GM12874 (cell line): ENCODE measurements around the gene PROM1.

Experiments used
- TF ChIP-seq, protein P1 (sequence below): IDR thresholded peaks from 2 replicates; pipeline ENCODE4 v1.5.1; 2011; ENCODE audit warnings: low read depth, mild to moderate bottlenecking, control low read depth, low read length, moderate library complexity; ENCODE audit not compliant: insufficient read depth

PROM1 gene

DNA sequence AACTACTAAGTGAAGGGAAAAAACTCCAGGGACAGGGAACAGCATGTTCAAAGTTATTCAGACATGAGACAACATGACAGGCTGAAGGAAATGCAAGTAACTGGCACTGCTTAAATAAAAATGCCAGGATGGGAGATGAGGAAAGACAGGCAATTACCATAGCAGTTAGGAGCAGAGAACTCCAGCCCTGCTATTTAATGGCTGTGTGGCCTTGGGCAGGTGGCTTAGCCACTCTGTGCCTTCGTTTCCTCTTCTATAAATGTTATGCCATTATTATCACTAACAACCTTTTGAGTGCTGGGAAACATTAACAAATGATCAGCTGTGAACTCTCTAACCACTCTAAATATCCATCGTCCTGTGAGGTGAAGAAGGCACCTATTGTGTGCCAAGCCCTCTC, 32.7 kb downstream of the PROM1 start:
- TF ChIP-seq, protein P1, sequence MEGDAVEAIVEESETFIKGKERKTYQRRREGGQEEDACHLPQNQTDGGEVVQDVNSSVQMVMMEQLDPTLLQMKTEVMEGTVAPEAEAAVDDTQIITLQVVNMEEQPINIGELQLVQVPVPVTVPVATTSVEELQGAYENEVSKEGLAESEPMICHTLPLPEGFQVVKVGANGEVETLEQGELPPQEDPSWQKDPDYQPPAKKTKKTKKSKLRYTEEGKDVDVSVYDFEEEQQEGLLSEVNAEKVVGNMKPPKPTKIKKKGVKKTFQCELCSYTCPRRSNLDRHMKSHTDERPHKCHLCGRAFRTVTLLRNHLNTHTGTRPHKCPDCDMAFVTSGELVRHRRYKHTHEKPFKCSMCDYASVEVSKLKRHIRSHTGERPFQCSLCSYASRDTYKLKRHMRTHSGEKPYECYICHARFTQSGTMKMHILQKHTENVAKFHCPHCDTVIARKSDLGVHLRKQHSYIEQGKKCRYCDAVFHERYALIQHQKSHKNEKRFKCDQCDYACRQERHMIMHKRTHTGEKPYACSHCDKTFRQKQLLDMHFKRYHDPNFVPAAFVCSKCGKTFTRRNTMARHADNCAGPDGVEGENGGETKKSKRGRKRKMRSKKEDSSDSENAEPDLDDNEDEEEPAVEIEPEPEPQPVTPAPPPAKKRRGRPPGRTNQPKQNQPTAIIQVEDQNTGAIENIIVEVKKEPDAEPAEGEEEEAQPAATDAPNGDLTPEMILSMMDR: no peak

- TF ChIP-seq, protein P1: no peak
These were observed 33.2 kb downstream of the PROM1 start for GRCh38 chr4:16050669-16051068.

DNA sequence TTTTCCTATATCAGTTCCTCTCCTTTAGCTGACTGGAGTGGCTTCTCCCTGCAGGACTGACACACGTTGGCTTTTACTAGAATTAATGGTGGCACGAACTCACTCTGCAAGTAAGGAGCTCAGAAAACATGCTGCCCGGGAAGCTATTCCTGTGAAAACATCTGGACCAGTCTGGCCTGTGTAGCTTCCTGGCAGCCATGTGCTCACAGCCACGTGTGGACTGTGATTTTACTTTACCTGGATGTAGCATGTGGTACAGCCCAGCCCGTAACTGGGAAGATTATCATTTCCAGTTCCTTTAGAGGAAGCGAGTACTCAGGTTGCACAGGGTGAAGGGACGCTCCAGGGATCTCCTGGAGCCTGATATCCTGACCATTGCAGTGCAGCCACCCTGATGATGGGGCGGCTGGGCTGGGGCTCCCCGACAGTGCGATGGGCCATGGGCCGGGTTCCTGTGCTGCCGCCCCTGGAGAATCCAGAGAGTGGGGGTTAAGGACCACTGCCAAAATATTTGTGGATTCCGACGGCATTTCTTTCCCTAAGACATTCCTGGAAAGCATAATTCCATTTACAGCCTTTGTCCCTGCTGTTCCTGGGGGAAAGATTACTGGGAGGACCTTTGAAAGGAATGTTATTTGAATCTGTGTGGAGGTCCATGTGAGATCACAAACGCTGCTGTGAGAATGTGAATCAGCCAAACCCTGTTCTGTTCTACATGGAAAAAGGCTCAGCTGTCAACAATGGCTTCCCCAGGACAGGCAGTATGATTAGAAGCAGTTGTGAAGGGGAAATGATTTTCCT, 35.0 kb downstream of the PROM1 start:
- TF ChIP-seq, protein P1: no peak

GRCh38 chr4:16045687-16046086, 38.1 kb downstream of the PROM1 start:
- TF ChIP-seq, protein P1: no peak

GRCh38 chr4:16043642-16044498, 40.0 kb downstream of the PROM1 start:
- TF ChIP-seq, protein P1: no peak

DNA sequence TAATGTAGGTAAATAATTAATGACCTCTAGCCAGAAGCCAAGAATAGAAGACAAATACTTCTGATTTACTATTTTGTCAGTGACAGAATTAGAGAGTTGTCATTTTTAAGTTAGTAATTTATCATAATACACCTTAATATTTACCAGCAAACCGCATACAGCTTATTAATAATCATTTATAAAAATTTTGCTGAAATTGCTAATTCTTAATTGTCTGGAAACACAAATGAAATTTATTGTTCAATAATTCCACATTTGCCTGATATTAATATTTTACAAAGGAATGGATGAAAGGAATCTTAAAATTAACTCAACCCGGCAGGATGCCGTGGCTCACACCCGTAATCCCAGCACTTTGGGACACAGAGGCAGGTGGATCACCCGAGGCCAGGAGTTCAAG, 44.7 kb downstream of the PROM1 start:
- TF ChIP-seq, protein P1: no peak

GRCh38 chr4:16037901-16038300, 45.9 kb downstream of the PROM1 start:
- TF ChIP-seq, protein P1: no peak
